ENCODE results near the gene MSI2.

Gene MSI2

DNA sequence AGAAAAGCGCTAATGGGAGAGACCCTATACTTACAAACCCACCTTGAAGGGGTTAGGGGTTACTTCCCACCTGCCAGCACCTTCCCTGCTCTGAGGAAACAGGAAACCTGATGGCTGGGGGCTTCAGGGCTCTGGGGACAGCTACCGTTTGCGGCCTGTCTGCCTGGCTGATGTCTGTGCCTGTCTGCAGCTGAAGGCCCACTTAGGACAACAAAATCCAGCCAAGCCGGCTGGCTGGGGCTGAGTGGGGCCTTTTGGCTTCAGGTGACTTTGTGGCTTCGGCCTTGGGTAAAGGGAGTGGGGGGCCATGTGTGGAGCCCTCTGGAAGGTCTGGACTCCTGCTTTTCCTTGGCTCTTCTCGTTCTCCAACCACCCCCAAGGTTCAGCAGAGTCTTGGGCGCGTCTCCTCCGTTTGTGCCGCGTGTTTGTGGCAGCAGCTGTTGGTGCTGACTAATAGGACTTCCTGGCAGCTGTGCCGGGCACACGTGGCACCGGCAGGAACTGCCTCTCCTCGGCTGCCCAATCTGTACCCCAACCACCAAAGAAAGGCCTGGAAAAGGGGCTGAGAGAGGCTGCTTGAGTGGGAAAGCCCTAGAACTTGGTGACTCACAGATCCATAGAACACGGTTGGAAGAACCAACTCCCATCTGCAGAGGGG lies 186.7 kb downstream of the MSI2 start:
- H3K79me2 ChIP-seq (ENCODE audit: insufficient read depth, low read length) = peaks cover 19% of the 10 kb centered on the region
- no peak overlapping the region for H3K4me3 ChIP-seq (ENCODE audit: insufficient read depth, low read length, poor library complexity, severe bottlenecking)
- H4K20me1 ChIP-seq (ENCODE audit: low read depth, low read length) = no peaks in the 10 kb centered on the region; the same call in 1 of the 2 replicates
- H3K9me2 ChIP-seq (replicated peaks; ENCODE audit: insufficient read depth, low read length) = no peaks in the 10 kb centered on the region
- no peak overlapping the region for H2AFZ ChIP-seq (ENCODE audit: low read depth, low read length, severe bottlenecking)
- H3K27ac ChIP-seq (ENCODE audit: low read depth, low read length) = no peak overlapping the region
- no peak overlapping the region for H3K9ac ChIP-seq (ENCODE audit: low read length)
- H3K4me2 ChIP-seq (ENCODE audit: low read depth, low read length, poor library complexity, severe bottlenecking) = no peak overlapping the region
- H3K27me3 ChIP-seq (ENCODE audit: low read length) = no peaks in the 10 kb centered on the region
- H3K9me3 ChIP-seq (ENCODE audit: insufficient read depth, low read length) = no peaks in the 10 kb centered on the region
- H3F3A ChIP-seq (ENCODE audit: insufficient read depth) = no peaks in the 10 kb centered on the region
- TF ChIP-seq EZH2phosphoT487 (conservative IDR thresholded peaks at IDR 0.05; ENCODE audit: low read length) = no peak
- TF ChIP-seq, protein P1, sequence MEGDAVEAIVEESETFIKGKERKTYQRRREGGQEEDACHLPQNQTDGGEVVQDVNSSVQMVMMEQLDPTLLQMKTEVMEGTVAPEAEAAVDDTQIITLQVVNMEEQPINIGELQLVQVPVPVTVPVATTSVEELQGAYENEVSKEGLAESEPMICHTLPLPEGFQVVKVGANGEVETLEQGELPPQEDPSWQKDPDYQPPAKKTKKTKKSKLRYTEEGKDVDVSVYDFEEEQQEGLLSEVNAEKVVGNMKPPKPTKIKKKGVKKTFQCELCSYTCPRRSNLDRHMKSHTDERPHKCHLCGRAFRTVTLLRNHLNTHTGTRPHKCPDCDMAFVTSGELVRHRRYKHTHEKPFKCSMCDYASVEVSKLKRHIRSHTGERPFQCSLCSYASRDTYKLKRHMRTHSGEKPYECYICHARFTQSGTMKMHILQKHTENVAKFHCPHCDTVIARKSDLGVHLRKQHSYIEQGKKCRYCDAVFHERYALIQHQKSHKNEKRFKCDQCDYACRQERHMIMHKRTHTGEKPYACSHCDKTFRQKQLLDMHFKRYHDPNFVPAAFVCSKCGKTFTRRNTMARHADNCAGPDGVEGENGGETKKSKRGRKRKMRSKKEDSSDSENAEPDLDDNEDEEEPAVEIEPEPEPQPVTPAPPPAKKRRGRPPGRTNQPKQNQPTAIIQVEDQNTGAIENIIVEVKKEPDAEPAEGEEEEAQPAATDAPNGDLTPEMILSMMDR (IDR thresholded peaks at IDR 0.05; ENCODE audit: insufficient read depth, low read length, poor library complexity, severe bottlenecking) = no peak
- no peaks in the 10 kb centered on the region for H3K36me3 ChIP-seq (ENCODE audit: low read length)

DNA sequence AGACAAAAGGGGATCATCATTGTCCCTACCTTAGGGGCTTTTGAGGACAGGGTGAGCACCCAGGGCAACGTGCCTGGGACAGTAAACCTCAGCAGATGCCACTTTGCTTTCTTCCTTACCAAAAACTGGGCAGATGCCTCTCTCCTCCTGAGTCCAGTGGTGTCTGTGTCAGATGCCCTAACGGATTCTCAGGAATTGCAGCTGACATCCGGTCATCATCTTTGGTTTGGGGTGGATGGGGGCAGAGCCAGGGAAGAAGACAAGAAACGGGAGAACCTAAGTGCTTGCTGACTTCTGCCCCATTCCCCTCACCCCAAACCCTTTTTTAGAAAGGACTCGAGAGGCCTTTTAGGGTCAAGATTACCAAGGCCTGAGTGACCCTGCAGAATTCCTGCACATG lies 187.5 kb downstream of the MSI2 start:
- no peaks in the 10 kb centered on the region for H3K9me2 ChIP-seq (replicated peaks; ENCODE audit: insufficient read depth, low read length)
- no peak overlapping the region for H3K4me3 ChIP-seq (ENCODE audit: insufficient read depth, low read length, poor library complexity, severe bottlenecking)
- H4K20me1 ChIP-seq (ENCODE audit: low read depth, low read length) = no peaks in the 10 kb centered on the region; the same call in 1 of the 2 replicates
- TF ChIP-seq EZH2phosphoT487 (conservative IDR thresholded peaks at IDR 0.05; ENCODE audit: low read length) = no peak
- TF ChIP-seq, protein P1 (IDR thresholded peaks at IDR 0.05; ENCODE audit: insufficient read depth, low read length, poor library complexity, severe bottlenecking) = no peak
- no peak overlapping the region for H3K9ac ChIP-seq (ENCODE audit: low read length)
- H2AFZ ChIP-seq (ENCODE audit: low read depth, low read length, severe bottlenecking) = no peak overlapping the region
- no peaks in the 10 kb centered on the region for H3K36me3 ChIP-seq (ENCODE audit: low read length)
- H3K27me3 ChIP-seq (ENCODE audit: low read length) = no peaks in the 10 kb centered on the region
- H3K27ac ChIP-seq (ENCODE audit: low read depth, low read length) = no peak overlapping the region
- H3K9me3 ChIP-seq (ENCODE audit: insufficient read depth, low read length) = no peaks in the 10 kb centered on the region
- no peak overlapping the region for H3K4me2 ChIP-seq (ENCODE audit: low read depth, low read length, poor library complexity, severe bottlenecking)
- H3K79me2 ChIP-seq (ENCODE audit: insufficient read depth, low read length) = peaks cover 19% of the 10 kb centered on the region
- no peaks in the 10 kb centered on the region for H3F3A ChIP-seq (ENCODE audit: insufficient read depth)

DNA sequence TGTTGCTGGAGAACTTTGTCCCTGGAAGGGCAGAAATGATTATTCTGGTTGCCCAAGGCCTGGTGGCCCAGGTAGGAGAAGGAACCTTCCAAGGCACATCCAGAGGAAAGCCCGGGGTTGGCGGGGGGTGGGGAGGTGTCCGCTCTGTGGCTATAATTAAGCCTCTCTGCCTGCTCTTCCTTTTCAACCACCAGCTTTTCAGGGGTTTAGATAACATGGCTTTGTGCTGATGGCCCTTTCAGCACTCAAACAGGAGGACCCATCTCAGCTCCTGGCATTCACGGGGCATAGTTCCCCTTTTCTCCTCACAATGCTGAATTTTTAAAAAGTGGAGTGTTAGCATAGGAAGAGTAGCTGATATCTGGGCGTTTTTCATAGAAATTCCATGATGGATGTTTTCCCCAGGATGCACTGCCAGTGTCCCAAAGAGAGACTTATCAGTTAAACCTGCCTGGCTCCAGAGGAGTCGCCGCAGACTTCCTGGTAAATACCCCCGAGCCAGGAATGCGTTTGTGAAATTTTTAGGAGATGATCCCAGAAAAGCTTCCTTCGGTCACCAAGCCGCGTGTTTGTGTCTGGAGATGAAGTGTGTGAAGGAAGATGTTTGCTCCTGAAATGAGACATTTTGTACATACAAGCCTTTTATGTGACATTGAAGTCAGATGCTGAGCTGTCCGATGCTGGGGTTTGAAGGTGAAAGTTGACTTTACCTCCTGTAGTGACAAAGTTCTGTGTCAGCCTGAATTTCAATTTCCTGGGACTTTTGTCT lies 188.5 kb downstream of the MSI2 start:
- H3K9ac ChIP-seq (ENCODE audit: low read length) = no peak overlapping the region
- H3K79me2 ChIP-seq (ENCODE audit: insufficient read depth, low read length) = peaks cover 11% of the 10 kb centered on the region; the same call in 1 of the 2 replicates
- H2AFZ ChIP-seq (ENCODE audit: low read depth, low read length, severe bottlenecking) = no peak overlapping the region

More for the DNA sequence above, 188.5 kb downstream of the MSI2 start:
- no peaks in the 10 kb centered on the region; the same call in 1 of the 2 replicates for H4K20me1 ChIP-seq (ENCODE audit: low read depth, low read length)
- no peaks in the 10 kb centered on the region for H3F3A ChIP-seq (ENCODE audit: insufficient read depth)
- no peak overlapping the region for H3K4me3 ChIP-seq (ENCODE audit: insufficient read depth, low read length, poor library complexity, severe bottlenecking)
- no peak overlapping the region for H3K27ac ChIP-seq (ENCODE audit: low read depth, low read length)
- H3K27me3 ChIP-seq (ENCODE audit: low read length) = no peaks in the 10 kb centered on the region
- no peak overlapping the region for H3K4me2 ChIP-seq (ENCODE audit: low read depth, low read length, poor library complexity, severe bottlenecking)
- H3K9me3 ChIP-seq (ENCODE audit: insufficient read depth, low read length) = no peaks in the 10 kb centered on the region
- no peaks in the 10 kb centered on the region for H3K36me3 ChIP-seq (ENCODE audit: low read length)
- H3K9me2 ChIP-seq (replicated peaks; ENCODE audit: insufficient read depth, low read length) = no peaks in the 10 kb centered on the region
- TF ChIP-seq, protein P1 (IDR thresholded peaks at IDR 0.05; ENCODE audit: insufficient read depth, low read length, poor library complexity, severe bottlenecking) = no peak
- TF ChIP-seq EZH2phosphoT487 (conservative IDR thresholded peaks at IDR 0.05; ENCODE audit: low read length) = no peak

Data from SU-DHL-6 (cell line).